Keratinocyte (primary cell): ENCODE measurements around the gene NCBP2. TPM values are rescaled to one million over a fixed set of nuclear protein-coding genes. Genes with fewer than 3 reads are reported as not detected.

Source experiments
- DNase-seq: peaks from one replicate; pipeline ENCODE4 v3.0.0-alpha.2; 2011; ENCODE audit warnings: low read depth, missing footprints, low spot score
- FAIRE-seq: peaks from 2 replicates; lab custom pipeline; 2011; peaks lifted over from hg19 to GRCh38; lab: Jason Lieb, UNC
- H2AFZ ChIP-seq: 2 replicates; pipeline ENCODE4 v1.6.0; 2012; ENCODE audit warnings: low read length, control low read depth, inconsistent platforms; ENCODE audit not compliant: control insufficient read depth
- H3K27ac ChIP-seq: 2 replicates; pipeline ENCODE4 v1.5.1; 2011; ENCODE audit warnings: low read length; ENCODE audit not compliant: control insufficient read depth, insufficient read depth
- H3K27me3 ChIP-seq: 3 replicates; pipeline ENCODE4 v1.6.0; 2011; ENCODE audit warnings: low read length; ENCODE audit not compliant: control insufficient read depth, insufficient read depth; ENCODE audit errors: extremely low read depth
- H3K36me3 ChIP-seq, 2 experiments: 2 replicates in 1 of 2; 3 replicates in 1 of 2; pipeline ENCODE4 v1.5.1; 2011; ENCODE audit warnings: low read length in 2 of 2, mild to moderate bottlenecking in 1 of 2; ENCODE audit not compliant: control insufficient read depth in 2 of 2, insufficient read depth in 2 of 2; ENCODE audit errors: extremely low read depth in 1 of 2
- H3K4me1 ChIP-seq: 3 replicates; pipeline ENCODE4 v1.5.1; 2011; ENCODE audit warnings: low read length; ENCODE audit not compliant: control insufficient read depth, insufficient read depth; ENCODE audit errors: extremely low read depth
- H3K4me2 ChIP-seq: 3 replicates; pipeline ENCODE4 v1.6.0; 2011; ENCODE audit warnings: low read depth, low read length; ENCODE audit not compliant: control insufficient read depth, insufficient read depth; ENCODE audit errors: extremely low read depth
- H3K4me3 ChIP-seq, 3 experiments: fragments of 200-600 bp in 1 of 3; sonication (generic) in 1 of 3; 2 replicates in 2 of 3; 3 replicates in 1 of 3; pipeline ENCODE4 v1.5.1; 2011 to 2016; ENCODE audit warnings: low read length in 3 of 3, mild to moderate bottlenecking in 3 of 3, control low read depth in 2 of 3, inconsistent platforms in 1 of 3, low read depth in 1 of 3, mixed read lengths in 1 of 3, mixed run types in 1 of 3, moderate library complexity in 1 of 3; ENCODE audit not compliant: control insufficient read depth in 2 of 3, insufficient read depth in 2 of 3; ENCODE audit errors: extremely low read depth in 1 of 3
- H3K79me2 ChIP-seq: 2 replicates; pipeline ENCODE4 v1.6.0; 2012; ENCODE audit warnings: low read length; ENCODE audit not compliant: control insufficient read depth, insufficient read depth
- H3K9ac ChIP-seq: 3 replicates; pipeline ENCODE4 v1.6.0; 2011; ENCODE audit warnings: low read length; ENCODE audit not compliant: control insufficient read depth, insufficient read depth; ENCODE audit errors: extremely low read depth
- H3K9me1 ChIP-seq: 3 replicates; pipeline ENCODE4 v1.6.0; 2011; ENCODE audit warnings: low read length; ENCODE audit not compliant: control insufficient read depth, insufficient read depth; ENCODE audit errors: extremely low read depth
- H3K9me3 ChIP-seq: 2 replicates; pipeline ENCODE4 v1.5.1; 2012; ENCODE audit warnings: low read depth, low read length; ENCODE audit not compliant: control insufficient read depth
- H4K20me1 ChIP-seq: 3 replicates; pipeline ENCODE4 v1.6.0; 2011; ENCODE audit warnings: low read length; ENCODE audit not compliant: control insufficient read depth, insufficient read depth; ENCODE audit errors: extremely low read depth
- EZH2 ChIP-seq: IDR thresholded peaks from one replicate; pipeline ENCODE4 v1.6.1; 2012; ENCODE audit warnings: inconsistent platforms, mild to moderate bottlenecking, low read length, moderate library complexity
- dilution Hi-C: fragments of 300-500 bp; cut with MboI; formaldehyde crosslinking; loops from one replicate; pipeline ENCODE4 v1.7.0; 2020; ENCODE audit warnings: low sequenced_read_pairs; ENCODE audit not compliant: extremely low pct_ligation_motif_present
- polyA plus RNA-seq, 5 experiments: library from polyadenylated mRNA; depleted of rRNA in 3 of 5; stranded (reverse) in 3 of 5; stranded (forward) in 1 of 5; unstranded in 1 of 5; fragments of >200 nt; gene quantifications; 1 replicate in 1 of 5; 2 replicates in 3 of 5; 3 replicates in 1 of 5; pipeline versions ENCODE4 v1.2.1 to v1.2.3, GENCODE V29; 2011 to 2012; ENCODE audit warnings: missing spikeins in 2 of 5, low read depth in 1 of 5, low replicate concordance in 1 of 5
- TF ChIP-seq, protein P1 (sequence below), 3 experiments: IDR thresholded peaks in 1 of 3; conservative IDR thresholded peaks in 1 of 3; optimal IDR thresholded peaks in 1 of 3; 2 replicates in 2 of 3; 3 replicates in 1 of 3; pipeline versions ENCODE3 to v1.5.1; 2011; ENCODE audit warnings: low read length in 3 of 3, mild to moderate bottlenecking in 3 of 3, moderate library complexity in 2 of 3, control low read depth in 1 of 3, inconsistent platforms in 1 of 3; ENCODE audit not compliant: insufficient read depth in 2 of 3; ENCODE audit errors: extremely low read depth in 1 of 3

NCBP2 gene
- polyA plus RNA-seq, 1 donor (not counting 4 experiments of a cell fraction or from before 2014, with no cell fraction given) = 71.4 TPM

GRCh38 chr3:196968233-196969133 lies 26.2 kb upstream of the NCBP2 start, which contains the start of gene PIGZ:
TSS of gene PIGZ (minus strand) at chr3:196968833. CDS start at chr3:196952031, 16,802 bp downstream.
- Histone ChIP-seq H3K27ac (no peak within 1 kb of the TSS), H3K27me3 (no peaks in the 10 kb centered on the region), H2AFZ (peak within 1 kb of the TSS; percentile 80), H3K9ac (peak within 1 kb of the TSS; percentile 62), H3K4me3 (peak within 1 kb of the TSS; percentile 61 to 73 (median 68)), H3K36me3 (peaks cover 0 to 1% of the 10 kb centered on the region in 2 experiments), H3K79me2 (no peaks in the 10 kb centered on the region), H3K4me2 (peak within 1 kb of the TSS; percentile 87), H3K9me1 (no peaks in the 10 kb centered on the region), H3K4me1 (no peaks in the 10 kb centered on the region), H4K20me1 (no peaks in the 10 kb centered on the region), H3K9me3 (no peaks in the 10 kb centered on the region)
- TF ChIP-seq, protein P1, sequence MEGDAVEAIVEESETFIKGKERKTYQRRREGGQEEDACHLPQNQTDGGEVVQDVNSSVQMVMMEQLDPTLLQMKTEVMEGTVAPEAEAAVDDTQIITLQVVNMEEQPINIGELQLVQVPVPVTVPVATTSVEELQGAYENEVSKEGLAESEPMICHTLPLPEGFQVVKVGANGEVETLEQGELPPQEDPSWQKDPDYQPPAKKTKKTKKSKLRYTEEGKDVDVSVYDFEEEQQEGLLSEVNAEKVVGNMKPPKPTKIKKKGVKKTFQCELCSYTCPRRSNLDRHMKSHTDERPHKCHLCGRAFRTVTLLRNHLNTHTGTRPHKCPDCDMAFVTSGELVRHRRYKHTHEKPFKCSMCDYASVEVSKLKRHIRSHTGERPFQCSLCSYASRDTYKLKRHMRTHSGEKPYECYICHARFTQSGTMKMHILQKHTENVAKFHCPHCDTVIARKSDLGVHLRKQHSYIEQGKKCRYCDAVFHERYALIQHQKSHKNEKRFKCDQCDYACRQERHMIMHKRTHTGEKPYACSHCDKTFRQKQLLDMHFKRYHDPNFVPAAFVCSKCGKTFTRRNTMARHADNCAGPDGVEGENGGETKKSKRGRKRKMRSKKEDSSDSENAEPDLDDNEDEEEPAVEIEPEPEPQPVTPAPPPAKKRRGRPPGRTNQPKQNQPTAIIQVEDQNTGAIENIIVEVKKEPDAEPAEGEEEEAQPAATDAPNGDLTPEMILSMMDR (optimal IDR thresholded peaks at IDR 0.05 in 1 of 3, IDR thresholded peaks at IDR 0.05 in 1 of 3, conservative IDR thresholded peaks at IDR 0.05 in 1 of 3; ENCODE audit: extremely low read depth in 1 of 3, insufficient read depth in 2 of 3, low read length in 3 of 3) = no peak
- no peak for TF ChIP-seq EZH2
- dilution Hi-C loops = no loop called here
- FAIRE-seq (no peak), DNase-seq (no peak)

- dilution Hi-C loops = no loop called here
- no peak for FAIRE-seq
- Histone ChIP-seq H3K36me3 (peaks cover 0 to 1% of the 10 kb centered on the region in 2 experiments), H3K9me3 (no peaks in the 10 kb centered on the region), H3K27me3 (no peaks in the 10 kb centered on the region), H3K9me1 (no peaks in the 10 kb centered on the region), H3K4me2 (peak overlapping the region; percentile 87), H2AFZ (peak overlapping the region; percentile 80), H3K9ac (peak overlapping the region; percentile 52), H3K4me3 (peak overlapping the region; percentile 59 to 73 (median 61)), H3K79me2 (no peaks in the 10 kb centered on the region), H3K27ac (no peak overlapping the region), H3K4me1 (no peaks in the 10 kb centered on the region), H4K20me1 (no peaks in the 10 kb centered on the region)
- TF ChIP-seq EZH2 = no peak
- DNase-seq = no peak
Measured at GRCh38 chr3:196967412-196968232, 25.3 kb upstream of the NCBP2 start.
